Endothelial cell (in vitro differentiated cells): ENCODE measurements around the gene ABL2. TPM values are rescaled to one million over a fixed set of nuclear protein-coding genes. Genes with fewer than 3 reads are reported as not detected.

Experiments used
- DNase-seq: peaks from one replicate; pipeline ENCODE4 v3.0.0; 2021; ENCODE audit warnings: low spot score
- H3K27ac Mint-ChIP-seq: one replicate; pipeline ENCODE4 v1.8.0; 2021; ENCODE audit warnings: mixed read lengths, inconsistent platforms; ENCODE audit not compliant: unreplicated experiment
- H3K27me3 Mint-ChIP-seq: one replicate; pipeline ENCODE4 v1.8.0; 2021; ENCODE audit warnings: mild to moderate bottlenecking, moderate library complexity, mixed read lengths, inconsistent platforms; ENCODE audit not compliant: unreplicated experiment
- H3K36me3 Mint-ChIP-seq: one replicate; pipeline ENCODE4 v1.8.0; 2021; ENCODE audit warnings: mild to moderate bottlenecking, low read depth, mixed read lengths, inconsistent platforms; ENCODE audit not compliant: unreplicated experiment
- H3K4me1 Mint-ChIP-seq: one replicate; pipeline ENCODE4 v1.8.0; 2021; ENCODE audit warnings: mild to moderate bottlenecking, mixed read lengths, inconsistent platforms; ENCODE audit not compliant: unreplicated experiment
- H3K4me3 Mint-ChIP-seq: one replicate; pipeline ENCODE4 v1.8.0; 2021; ENCODE audit warnings: mild to moderate bottlenecking, mixed read lengths, inconsistent platforms; ENCODE audit not compliant: unreplicated experiment
- H3K9me3 Mint-ChIP-seq: one replicate; pipeline ENCODE4 v1.8.0; 2021; ENCODE audit warnings: mixed read lengths, inconsistent platforms; ENCODE audit not compliant: unreplicated experiment
- total RNA-seq: library from RNA; stranded (reverse); fragmentation: NEBNext Ultra II Directional; extraction: Animal tissue kit (Norgen Biotek cat#: 25700); gene quantifications from one replicate; pipeline ENCODE4 v1.2.1, GENCODE V29; 2021; ENCODE audit not compliant: unreplicated experiment
- TF ChIP-seq, protein P1 (sequence below): fragments of 200-600 bp; sonication (generic); IDR thresholded peaks from one replicate; pipeline ENCODE4 v1.5.0; 2021; ENCODE audit warnings: antibody characterized with exemption; ENCODE audit not compliant: unreplicated experiment

Gene ABL2
- total RNA-seq, 1 donor from 2014 or later: 160 TPM

- H3K36me3 Mint-ChIP-seq: peaks cover 22% of the 10 kb centered on the region
- DNase-seq: peak; percentile 47
- H3K4me3 Mint-ChIP-seq: no peak overlapping the region
- no peaks in the 10 kb centered on the region for H3K9me3 Mint-ChIP-seq
- TF ChIP-seq, protein P1, sequence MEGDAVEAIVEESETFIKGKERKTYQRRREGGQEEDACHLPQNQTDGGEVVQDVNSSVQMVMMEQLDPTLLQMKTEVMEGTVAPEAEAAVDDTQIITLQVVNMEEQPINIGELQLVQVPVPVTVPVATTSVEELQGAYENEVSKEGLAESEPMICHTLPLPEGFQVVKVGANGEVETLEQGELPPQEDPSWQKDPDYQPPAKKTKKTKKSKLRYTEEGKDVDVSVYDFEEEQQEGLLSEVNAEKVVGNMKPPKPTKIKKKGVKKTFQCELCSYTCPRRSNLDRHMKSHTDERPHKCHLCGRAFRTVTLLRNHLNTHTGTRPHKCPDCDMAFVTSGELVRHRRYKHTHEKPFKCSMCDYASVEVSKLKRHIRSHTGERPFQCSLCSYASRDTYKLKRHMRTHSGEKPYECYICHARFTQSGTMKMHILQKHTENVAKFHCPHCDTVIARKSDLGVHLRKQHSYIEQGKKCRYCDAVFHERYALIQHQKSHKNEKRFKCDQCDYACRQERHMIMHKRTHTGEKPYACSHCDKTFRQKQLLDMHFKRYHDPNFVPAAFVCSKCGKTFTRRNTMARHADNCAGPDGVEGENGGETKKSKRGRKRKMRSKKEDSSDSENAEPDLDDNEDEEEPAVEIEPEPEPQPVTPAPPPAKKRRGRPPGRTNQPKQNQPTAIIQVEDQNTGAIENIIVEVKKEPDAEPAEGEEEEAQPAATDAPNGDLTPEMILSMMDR: no peak
- H3K27ac Mint-ChIP-seq: peak overlapping the region; percentile 42
- no peaks in the 10 kb centered on the region for H3K27me3 Mint-ChIP-seq
- H3K4me1 Mint-ChIP-seq: peaks cover 27% of the 10 kb centered on the region
These were observed 141.8 kb downstream of the ABL2 start for GRCh38 chr1:179087665-179088064.

DNA sequence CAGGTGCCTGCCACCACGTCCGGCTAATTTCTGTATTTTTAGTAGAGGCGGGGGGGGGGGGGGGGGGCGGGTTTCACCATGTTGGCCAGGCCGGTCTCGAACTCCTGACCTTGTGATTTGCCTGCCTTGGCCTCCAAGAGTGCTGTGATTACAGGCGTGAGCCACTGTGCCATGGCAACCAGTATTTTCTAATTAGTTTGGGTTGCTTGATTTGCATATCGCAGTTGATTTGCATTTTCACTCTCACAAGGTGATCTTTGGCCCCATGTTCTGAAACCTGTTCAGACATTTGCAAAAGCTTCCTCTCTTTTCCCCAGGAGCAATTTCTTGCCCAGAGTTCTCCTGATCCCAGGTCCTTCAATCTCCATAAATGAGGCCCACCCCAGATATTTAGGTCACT, 145.9 kb downstream of the ABL2 start:
- peaks cover 3% of the 10 kb centered on the region for H3K36me3 Mint-ChIP-seq
- no peaks in the 10 kb centered on the region for H3K9me3 Mint-ChIP-seq
- H3K27ac Mint-ChIP-seq: no peak overlapping the region
- peaks cover 17% of the 10 kb centered on the region for H3K4me1 Mint-ChIP-seq
- H3K27me3 Mint-ChIP-seq: peaks cover 6% of the 10 kb centered on the region
- DNase-seq: no peak
- TF ChIP-seq, protein P1: no peak
- H3K4me3 Mint-ChIP-seq: peak overlapping the region; percentile 74

DNA sequence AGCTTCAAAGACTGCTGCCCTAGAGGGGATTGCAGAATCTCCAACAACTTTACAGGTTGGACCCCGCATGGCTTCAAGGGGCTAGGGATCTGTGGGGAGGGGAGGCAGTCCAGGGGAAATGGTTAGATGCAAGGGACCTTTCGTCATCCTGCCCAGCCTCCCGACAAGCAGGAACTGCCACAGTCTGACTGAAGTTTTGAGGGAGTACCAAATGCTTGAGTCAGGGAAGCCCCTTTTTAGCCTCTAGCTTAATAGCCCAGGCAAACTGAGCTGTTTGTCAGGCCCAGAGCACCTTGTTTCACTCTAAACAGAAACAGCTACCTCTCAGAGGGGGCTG, 146.5 kb downstream of the ABL2 start:
- TF ChIP-seq, protein P1: no peak
- H3K27me3 Mint-ChIP-seq: peaks cover 6% of the 10 kb centered on the region
- peak overlapping the region; percentile 78 for H3K27ac Mint-ChIP-seq

GRCh38 chr1:179082333-179082998, 147.0 kb downstream of the ABL2 start:
- peaks cover 3% of the 10 kb centered on the region for H3K36me3 Mint-ChIP-seq
- H3K4me3 Mint-ChIP-seq: peak overlapping the region; percentile 95
- peak overlapping the region; percentile 78 for H3K27ac Mint-ChIP-seq
- peaks cover 15% of the 10 kb centered on the region for H3K4me1 Mint-ChIP-seq
- peak; percentile 47 for DNase-seq
- TF ChIP-seq, protein P1: no peak
- H3K27me3 Mint-ChIP-seq: peaks cover 6% of the 10 kb centered on the region
- H3K9me3 Mint-ChIP-seq: no peaks in the 10 kb centered on the region

More for the DNA sequence above, 146.5 kb downstream of the ABL2 start:
- H3K4me1 Mint-ChIP-seq: peaks cover 15% of the 10 kb centered on the region
- H3K9me3 Mint-ChIP-seq: no peaks in the 10 kb centered on the region
- no peak for DNase-seq
- H3K36me3 Mint-ChIP-seq: peaks cover 3% of the 10 kb centered on the region
- H3K4me3 Mint-ChIP-seq: peak overlapping the region; percentile 95

DNA sequence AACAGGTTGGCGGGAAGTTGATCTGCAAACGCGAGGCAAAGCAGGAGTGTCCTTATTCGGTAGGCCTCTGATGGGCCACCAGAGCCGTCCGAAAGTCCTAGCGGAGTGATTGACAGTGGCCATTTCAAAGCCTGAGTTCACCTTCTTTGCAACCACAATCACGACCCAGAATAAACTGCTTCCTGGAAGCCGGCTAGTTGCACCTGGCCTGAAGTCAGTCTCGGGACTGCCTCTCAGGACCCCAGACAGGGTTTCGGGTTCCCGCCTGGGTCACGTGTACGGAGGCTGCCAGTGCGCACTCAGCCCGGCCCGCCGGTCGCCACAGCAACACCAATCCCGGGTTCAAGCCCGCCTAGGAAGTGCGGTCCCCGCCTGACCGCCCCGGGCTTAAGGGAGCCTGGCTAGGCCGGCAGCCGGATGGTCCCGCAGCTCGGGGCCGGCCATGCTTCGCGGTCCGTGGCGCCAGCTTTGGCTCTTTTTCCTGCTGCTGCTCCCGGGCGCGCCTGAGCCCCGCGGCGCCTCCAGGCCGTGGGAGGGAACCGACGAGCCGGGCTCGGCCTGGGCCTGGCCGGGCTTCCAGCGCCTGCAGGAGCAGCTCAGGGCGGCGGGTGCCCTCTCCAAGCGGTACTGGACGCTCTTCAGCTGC, 147.7 kb downstream of the ABL2 start, which contains the start of gene TOR3A:
TOR3A (plus strand) TSS at position 384 of the 646 bp plus-strand sequence; CDS start at position 443, 59 bp downstream.
- Mint-ChIP-seq H3K4me3 (peak within 1 kb of the TSS; percentile 95), H3K27ac (peak within 1 kb of the TSS; percentile 78), H3K27me3 (peaks cover 6% of the 10 kb centered on the region), H3K36me3 (peaks cover 3% of the 10 kb centered on the region), H3K4me1 (peaks cover 15% of the 10 kb centered on the region), H3K9me3 (no peaks in the 10 kb centered on the region)
- TF ChIP-seq, protein P1: no peak
- DNase-seq: peak; percentile 76
